ENCODE data around the gene PDE10A.
"Not testable (repeated sequence)": the region's sequence is repeated elsewhere in the genome, so short reads cannot be mapped to it uniquely, and the experiment has no call there.

The PDE10A gene

DNA sequence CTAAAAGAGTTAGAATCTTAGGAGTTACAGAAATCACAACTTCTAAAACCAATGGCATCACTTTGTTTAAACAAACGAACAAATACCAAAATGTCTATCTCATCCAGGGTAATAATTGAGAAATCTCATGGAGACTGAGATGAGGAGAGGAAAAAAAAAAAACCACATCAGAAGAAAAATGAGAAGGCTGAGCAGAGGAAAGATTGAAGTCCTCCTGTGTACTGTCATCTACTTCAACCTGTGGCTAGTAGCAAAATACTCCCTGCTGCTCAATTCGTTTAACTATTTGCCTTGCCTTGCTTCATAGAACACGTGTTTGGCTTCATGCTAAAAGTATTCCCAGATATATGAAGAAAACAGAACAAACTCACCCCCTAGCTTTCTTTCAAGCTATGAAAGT lies 143.7 kb downstream of the PDE10A start:
- no peak for DNase-seq

- DNase-seq: no peak
These were observed 146.9 kb downstream of the PDE10A start for GRCh38 chr6:165515963-165516624.

- DNase-seq: no peak
These were observed 148.4 kb downstream of the PDE10A start for GRCh38 chr6:165514621-165515020.

DNA sequence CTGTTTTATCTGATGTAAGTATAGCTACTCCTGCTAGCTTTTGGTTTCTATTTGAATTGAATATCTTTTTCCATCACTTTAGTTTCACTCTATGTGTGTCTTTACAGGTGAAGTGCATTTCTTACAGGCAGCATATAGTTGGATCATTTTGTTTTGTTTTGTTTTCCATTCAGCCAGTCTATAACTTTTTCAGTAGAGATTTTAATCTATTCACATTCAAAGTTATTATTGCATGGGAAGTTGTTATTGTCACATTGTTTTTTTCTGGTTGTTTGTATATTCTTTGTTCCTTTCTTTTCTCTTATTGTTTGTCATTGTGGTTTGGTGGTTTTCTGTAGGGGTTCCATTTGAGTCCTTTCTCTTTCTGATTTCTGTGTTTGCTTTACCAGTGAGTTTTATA lies 151.2 kb downstream of the PDE10A start:
- DNase-seq: no peak

- DNase-seq: no peak
These were observed 154.6 kb downstream of the PDE10A start for GRCh38 chr6:165508321-165508869.

GRCh38 chr6:165506657-165507056 lies 156.4 kb downstream of the PDE10A start:
- DNase-seq: no peak

DNA sequence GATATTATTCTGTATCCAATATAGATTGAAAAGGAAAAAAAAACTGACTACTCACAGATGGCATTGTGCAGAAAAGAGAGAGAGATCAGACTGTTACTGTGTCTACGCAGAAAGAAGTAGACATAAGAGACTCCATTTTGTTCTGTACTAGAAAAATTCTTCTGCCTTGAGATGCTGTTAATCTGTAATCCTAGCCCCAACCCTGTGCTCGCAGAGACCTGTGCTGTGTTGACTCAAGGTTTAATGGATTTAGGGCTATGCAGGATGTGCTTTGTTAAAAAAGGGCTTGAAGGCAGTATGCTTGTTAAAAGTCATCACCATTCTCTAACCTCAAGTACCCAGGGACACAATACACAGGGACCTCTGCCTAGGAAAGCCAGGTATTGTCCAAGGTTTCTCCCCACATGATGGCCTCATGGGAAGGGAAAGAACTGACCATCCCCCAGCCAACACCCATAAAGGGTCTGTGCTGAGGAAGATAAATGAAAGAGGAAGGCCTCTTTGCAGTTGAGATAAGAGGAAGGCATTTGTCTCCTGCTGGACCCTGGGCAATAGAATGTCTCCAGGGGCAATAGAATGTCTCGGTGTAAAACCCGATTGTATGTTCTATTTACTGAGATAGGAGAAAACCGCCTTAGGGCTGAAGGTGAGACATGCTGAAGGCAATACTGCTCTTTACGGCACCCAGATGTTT lies 162.7 kb downstream of the PDE10A start:
- DNase-seq: peak; percentile 87

- DNase-seq: no peak
These were observed 165.6 kb downstream of the PDE10A start for GRCh38 chr6:165497472-165497871.

DNA sequence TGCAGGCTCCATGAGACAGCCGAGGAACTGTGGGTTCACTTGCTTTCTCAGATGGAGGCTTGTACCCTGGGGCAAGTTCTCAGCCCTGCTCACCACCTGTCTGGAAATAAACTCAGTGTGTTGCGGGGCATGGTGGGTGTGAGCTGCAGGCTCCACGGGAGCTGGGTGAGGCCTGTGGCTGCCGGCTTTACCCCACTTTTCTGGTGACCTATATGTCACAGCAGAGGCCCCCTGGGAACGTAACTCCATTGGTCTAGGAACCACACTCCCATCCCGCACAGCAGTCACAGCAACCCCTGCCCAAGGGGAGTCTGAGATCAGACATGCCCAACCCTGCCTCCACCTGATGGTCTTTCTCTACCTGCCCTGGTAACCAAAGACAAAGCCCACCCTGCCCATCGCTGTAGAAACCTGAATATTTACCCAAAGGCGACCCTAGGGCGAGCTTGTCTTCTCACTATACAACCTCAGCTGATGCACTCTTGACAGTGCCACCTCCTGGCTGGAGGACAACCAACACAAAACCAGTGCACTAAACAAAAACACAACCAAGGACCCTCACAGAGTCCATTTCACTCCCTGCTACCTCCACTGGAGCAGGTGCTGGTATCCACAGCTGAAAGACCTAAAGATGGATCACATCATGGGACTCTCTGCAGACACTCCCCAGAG lies 174.3 kb downstream of the PDE10A start:
- no peak for DNase-seq

DNA sequence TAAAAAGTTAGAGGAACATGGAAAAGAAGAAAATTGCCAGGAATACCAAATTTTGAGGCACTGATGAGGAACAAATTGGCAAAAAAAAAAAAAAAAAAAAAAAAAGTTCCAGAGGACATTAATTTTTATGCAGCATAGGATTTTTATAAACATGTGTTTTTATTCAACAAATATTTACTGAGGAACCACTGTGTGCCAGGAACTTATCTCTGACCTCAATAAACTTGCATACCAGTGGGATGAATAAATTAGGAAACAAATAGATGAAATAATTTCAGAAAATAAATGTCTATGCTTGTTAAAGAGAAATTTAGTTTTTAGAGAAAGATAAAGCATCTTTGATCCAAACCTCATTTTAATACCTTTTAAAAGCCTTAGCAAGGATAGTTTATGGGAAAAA lies 175.1 kb downstream of the PDE10A start:
- no peak for DNase-seq

- no peak for DNase-seq
These were observed 175.7 kb downstream of the PDE10A start for GRCh38 chr6:165487347-165487746.

GRCh38 chr6:165486183-165487137 lies 176.6 kb downstream of the PDE10A start:
- no peak for DNase-seq

DNA sequence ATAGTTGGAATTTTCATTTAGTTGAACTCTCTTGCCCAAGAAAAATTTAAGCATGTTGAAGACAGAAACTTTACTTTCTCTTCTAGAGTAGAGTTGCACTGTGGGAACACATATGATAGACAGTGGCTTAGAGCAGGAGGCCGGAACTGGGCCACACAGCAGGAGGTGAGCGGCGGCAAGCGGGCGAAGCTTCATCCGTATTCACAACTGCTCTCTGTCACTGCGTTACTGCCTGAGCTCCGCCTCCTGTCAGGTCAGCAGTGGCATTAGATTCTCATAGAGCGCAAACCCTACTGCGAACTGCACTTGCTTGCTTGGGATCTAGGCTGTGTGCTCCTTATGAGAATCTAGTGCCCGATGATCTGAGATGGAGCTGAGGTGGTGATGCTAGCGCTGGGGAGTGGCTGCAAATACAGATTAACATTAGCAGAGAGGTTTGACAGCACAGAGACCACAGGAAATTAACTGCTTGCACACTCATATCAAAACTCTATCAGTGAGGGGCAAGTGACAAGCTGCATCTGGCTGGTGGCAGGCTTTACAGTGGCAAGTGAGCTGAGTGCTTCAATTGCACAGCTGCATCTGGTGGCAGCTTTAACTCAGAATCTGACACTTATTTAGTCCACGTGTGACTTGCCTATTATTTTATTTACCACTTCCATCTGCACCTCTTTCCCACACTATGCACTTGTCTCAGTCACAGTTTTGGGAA lies 178.7 kb downstream of the PDE10A start:
- DNase-seq: no peak

GRCh38 chr6:165481921-165482320 lies 181.1 kb downstream of the PDE10A start:
- no peak for DNase-seq

DNA sequence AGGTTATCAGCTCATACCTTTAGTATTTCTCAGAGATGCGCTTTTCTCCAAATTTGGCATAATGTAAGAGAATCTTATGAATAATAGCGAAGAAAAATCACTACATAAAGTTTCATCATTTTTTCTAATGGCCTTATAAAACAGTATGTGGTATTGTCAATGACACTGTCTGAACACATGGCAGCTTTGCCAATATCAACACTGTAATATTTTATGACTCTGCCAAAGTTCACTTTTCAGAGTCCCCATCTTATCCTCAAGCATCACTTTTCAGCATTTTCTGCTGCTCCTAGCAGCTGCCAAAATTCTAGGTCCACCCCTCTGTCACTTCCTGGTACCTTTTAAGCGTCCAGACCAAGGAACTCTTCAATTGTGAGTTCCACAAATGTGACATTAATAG lies 182.1 kb downstream of the PDE10A start:
- no peak for DNase-seq

DNA sequence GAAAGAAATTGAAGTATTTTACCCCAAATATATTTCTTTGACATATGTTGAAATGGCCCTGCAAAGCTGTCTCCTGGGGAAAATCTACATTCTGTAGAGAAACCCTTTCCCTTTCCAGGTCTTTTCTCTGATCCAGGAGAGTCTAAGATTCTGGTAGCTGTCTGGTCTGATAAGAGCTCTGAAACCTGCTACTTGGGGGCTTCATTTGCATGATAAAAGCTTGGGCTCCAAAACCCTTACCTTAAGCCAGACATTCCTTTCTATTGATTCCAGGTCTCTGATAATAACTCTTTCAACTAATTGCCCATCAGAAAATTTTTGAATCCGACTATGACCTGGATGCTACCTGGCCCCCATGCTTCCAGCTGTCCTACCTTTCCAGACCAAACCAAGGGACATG lies 184.5 kb downstream of the PDE10A start:
- no peak for DNase-seq

GRCh38 chr6:165469483-165469882 lies 193.6 kb downstream of the PDE10A start:
- no peak for DNase-seq

- no peak for DNase-seq
These were observed 194.5 kb downstream of the PDE10A start for GRCh38 chr6:165468340-165469235.

DNA sequence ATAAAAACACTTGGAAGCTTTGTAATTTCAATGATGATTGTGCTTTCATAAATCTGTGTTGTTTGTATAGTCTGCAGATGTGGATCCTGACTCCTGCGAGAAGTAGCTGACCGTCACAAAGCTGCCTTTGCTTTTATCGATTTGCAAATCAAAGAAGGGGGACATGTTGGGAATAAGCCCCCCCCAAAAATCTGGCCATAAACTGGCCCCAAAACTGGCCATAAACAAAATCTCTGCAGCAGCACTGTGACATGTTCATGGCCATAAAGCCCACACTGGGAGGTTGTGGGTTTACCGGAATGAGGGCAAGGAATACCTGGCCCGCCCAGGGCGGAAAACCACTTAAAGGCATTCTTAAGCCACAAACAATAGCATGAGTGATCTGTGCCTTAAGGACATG lies 199.5 kb downstream of the PDE10A start:
- not testable (repeated sequence) for DNase-seq

DNA sequence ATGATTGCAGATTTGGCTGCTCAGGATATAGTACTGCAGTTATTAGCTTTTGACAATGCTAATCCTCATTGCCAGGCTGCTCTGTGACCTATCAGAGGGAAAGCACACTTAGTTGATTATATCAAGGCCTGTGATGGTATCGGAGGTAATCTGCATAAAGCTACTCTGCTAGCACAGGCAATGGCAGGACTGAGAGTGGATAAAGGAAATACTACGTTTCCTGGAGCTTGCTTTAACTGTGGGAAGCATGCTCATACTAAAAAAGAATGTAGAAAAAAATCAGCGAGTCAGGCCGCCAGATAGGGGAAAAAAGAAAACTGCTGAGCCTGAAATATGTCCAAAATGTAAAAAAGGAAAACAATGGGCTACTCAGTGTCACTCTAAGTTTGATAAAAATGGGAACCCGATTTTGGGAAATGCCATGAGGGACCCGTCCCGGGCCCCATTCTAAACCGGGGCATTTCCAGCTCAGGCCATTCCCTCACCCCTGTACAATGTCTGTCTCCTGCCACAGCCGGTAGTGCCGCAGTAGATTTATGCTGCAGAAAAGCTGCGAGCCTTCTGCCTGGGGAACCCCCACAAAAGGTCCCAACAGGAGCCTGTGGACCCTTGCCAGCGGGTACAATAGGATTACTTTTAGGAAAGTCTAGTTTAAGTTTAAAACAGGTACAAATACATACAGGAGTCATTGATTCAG lies 203.3 kb downstream of the PDE10A start:
- DNase-seq: not testable (repeated sequence)
